Measurements from ENCODE around the gene GOLM1. TPM values are rescaled to one million over a fixed set of nuclear protein-coding genes. Genes with fewer than 3 reads are reported as not detected.

Gene GOLM1
- total RNA-seq, 2 donors from 2014 or later, result 17.8 to 20.4 TPM

- DNase-seq (ENCODE audit: low spot score) (no peak), ATAC-seq (ENCODE audit: insufficient number of reproducible peaks, low FRiP score, low read depth) (no peak)
- H3K27ac ChIP-seq, result no peak overlapping the region
- no peaks in the 10 kb centered on the region for H3K36me3 ChIP-seq
- no peak overlapping the region for H3K4me3 ChIP-seq
- no peaks in the 10 kb centered on the region for H3K4me1 ChIP-seq (ENCODE audit: control insufficient read depth in 1 of 2, low read depth in 2 of 2)
- no peak for TF ChIP-seq CTCF (IDR thresholded peaks at IDR 0.05)
- no peaks in the 10 kb centered on the region for H3K27me3 ChIP-seq (replicated peaks; ENCODE audit: insufficient read depth)
- H3K9me3 ChIP-seq, result no peaks in the 10 kb centered on the region
These were observed 52.0 kb downstream of the GOLM1 start for GRCh38 chr9:86047361-86047760.

GRCh38 chr9:86046930-86047341 is 52.4 kb downstream of the GOLM1 start:
- Histone ChIP-seq H3K4me3 (no peak overlapping the region), H3K27me3 (replicated peaks; ENCODE audit: insufficient read depth) (no peaks in the 10 kb centered on the region), H3K9me3 (no peaks in the 10 kb centered on the region), H3K27ac (no peak overlapping the region), H3K4me1 (ENCODE audit: control insufficient read depth in 1 of 2, low read depth in 2 of 2) (no peaks in the 10 kb centered on the region), H3K36me3 (no peaks in the 10 kb centered on the region)
- DNase-seq (ENCODE audit: low spot score) (no peak), ATAC-seq (ENCODE audit: insufficient number of reproducible peaks, low FRiP score, low read depth) (no peak)
- no peak for TF ChIP-seq CTCF (IDR thresholded peaks at IDR 0.05)

- Histone ChIP-seq H3K4me1 (ENCODE audit: control insufficient read depth in 1 of 2, low read depth in 2 of 2) (no peaks in the 10 kb centered on the region), H3K36me3 (no peaks in the 10 kb centered on the region), H3K4me3 (no peak overlapping the region), H3K27ac (no peak overlapping the region), H3K9me3 (no peaks in the 10 kb centered on the region), H3K27me3 (replicated peaks; ENCODE audit: insufficient read depth) (no peaks in the 10 kb centered on the region)
- DNase-seq (ENCODE audit: low spot score), result no peak
- TF ChIP-seq CTCF (IDR thresholded peaks at IDR 0.05), result no peak
- ATAC-seq (ENCODE audit: insufficient number of reproducible peaks, low FRiP score, low read depth), result no peak
These were observed 53.2 kb downstream of the GOLM1 start for GRCh38 chr9:86046071-86046636.

GRCh38 chr9:86045654-86046053 is 53.7 kb downstream of the GOLM1 start:
- H3K36me3 ChIP-seq, result no peaks in the 10 kb centered on the region
- H3K9me3 ChIP-seq, result no peaks in the 10 kb centered on the region
- DNase-seq (ENCODE audit: low spot score), result no peak
- H3K27me3 ChIP-seq (replicated peaks; ENCODE audit: insufficient read depth), result no peaks in the 10 kb centered on the region
- no peaks in the 10 kb centered on the region for H3K4me1 ChIP-seq (ENCODE audit: control insufficient read depth in 1 of 2, low read depth in 2 of 2)
- TF ChIP-seq CTCF (IDR thresholded peaks at IDR 0.05), result no peak
- H3K27ac ChIP-seq, result no peak overlapping the region
- no peak overlapping the region for H3K4me3 ChIP-seq
- ATAC-seq (ENCODE audit: insufficient number of reproducible peaks, low FRiP score, low read depth), result no peak

- no peaks in the 10 kb centered on the region for H3K4me1 ChIP-seq (ENCODE audit: control insufficient read depth in 1 of 2, low read depth in 2 of 2)
- H3K27ac ChIP-seq, result no peak overlapping the region
- ATAC-seq (ENCODE audit: insufficient number of reproducible peaks, low FRiP score, low read depth), result no peak
- H3K36me3 ChIP-seq, result no peaks in the 10 kb centered on the region
- no peaks in the 10 kb centered on the region for H3K27me3 ChIP-seq (replicated peaks; ENCODE audit: insufficient read depth)
- TF ChIP-seq CTCF (IDR thresholded peaks at IDR 0.05), result no peak
- H3K9me3 ChIP-seq, result no peaks in the 10 kb centered on the region
- DNase-seq (ENCODE audit: low spot score), result no peak
- no peak overlapping the region for H3K4me3 ChIP-seq
These were observed 55.4 kb downstream of the GOLM1 start for GRCh38 chr9:86043999-86044398.
